ACC112 (cell line): ENCODE measurements around the gene TRAP1.

Experiments
- H2AFZ ChIP-seq: fragments of 200-600 bp; sonication (generic); one replicate; pipeline ENCODE4 v1.6.0; 2017; ENCODE audit warnings: antibody characterized with exemption, low read length; ENCODE audit not compliant: unreplicated experiment
- H3K27ac ChIP-seq: fragments of 200-600 bp; sonication (generic); 2 replicates; pipeline ENCODE4 v1.5.1; 2014; ENCODE audit warnings: low read depth, mild to moderate bottlenecking, antibody characterized with exemption, low read length, moderate library complexity
- H3K27me3 ChIP-seq: fragments of 200-600 bp; sonication (generic); 2 replicates; pipeline ENCODE4 v1.6.1; 2014; ENCODE audit warnings: mild to moderate bottlenecking, antibody characterized with exemption, low read length, moderate library complexity, mixed read lengths; ENCODE audit not compliant: insufficient read depth
- H3K36me3 ChIP-seq: fragments of 200-600 bp; sonication (generic); 2 replicates; pipeline ENCODE4 v1.6.1; 2016; ENCODE audit warnings: mild to moderate bottlenecking, antibody characterized with exemption, low read length, moderate library complexity, mixed read lengths; ENCODE audit not compliant: insufficient read depth
- H3K4me1 ChIP-seq: fragments of 200-600 bp; sonication (generic); one replicate; pipeline ENCODE4 v1.6.1; 2016; ENCODE audit warnings: low read length, mixed read lengths; ENCODE audit not compliant: insufficient read depth, unreplicated experiment, control insufficient read depth
- H3K4me3 ChIP-seq: fragments of 200-600 bp; sonication (generic); 2 replicates; pipeline ENCODE4 v1.5.1; 2014; ENCODE audit warnings: mild to moderate bottlenecking, low read depth, low read length
- H3K79me2 ChIP-seq: fragments of 200-600 bp; sonication (generic); one replicate; pipeline ENCODE4 v1.6.0; 2016; ENCODE audit warnings: low read length; ENCODE audit not compliant: control insufficient read depth, unreplicated experiment, insufficient read depth

Gene TRAP1

GRCh38 chr16:3638916-3639644, 78.2 kb downstream of the TRAP1 start:
- H3K79me2 ChIP-seq, result peaks cover 8% of the 10 kb centered on the region
- no peak overlapping the region for H3K27ac ChIP-seq

GRCh38 chr16:3637371-3637923, 79.9 kb downstream of the TRAP1 start:
- Histone ChIP-seq H3K27me3 (no peaks in the 10 kb centered on the region), H3K4me1 (peaks cover 3% of the 10 kb centered on the region), H3K27ac (no peak overlapping the region), H3K4me3 (no peak overlapping the region), H3K36me3 (no peaks in the 10 kb centered on the region), H2AFZ (no peak overlapping the region), H3K79me2 (peaks cover 8% of the 10 kb centered on the region)

More at GRCh38 chr16:3638916-3639644, 78.2 kb downstream of the TRAP1 start:
- H3K4me1 ChIP-seq, result peaks cover 3% of the 10 kb centered on the region
- no peak overlapping the region for H2AFZ ChIP-seq
- H3K4me3 ChIP-seq, result no peak overlapping the region
- H3K27me3 ChIP-seq, result no peaks in the 10 kb centered on the region
- H3K36me3 ChIP-seq, result no peaks in the 10 kb centered on the region

- Histone ChIP-seq H3K27me3 (no peaks in the 10 kb centered on the region), H3K4me1 (peaks cover 7% of the 10 kb centered on the region), H3K4me3 (no peak overlapping the region), H2AFZ (no peak overlapping the region), H3K79me2 (no peaks in the 10 kb centered on the region), H3K27ac (no peak overlapping the region), H3K36me3 (no peaks in the 10 kb centered on the region)
Measured at GRCh38 chr16:3625911-3626732, 91.2 kb downstream of the TRAP1 start.

GRCh38 chr16:3625331-3625730, 92.0 kb downstream of the TRAP1 start:
- Histone ChIP-seq H3K36me3 (no peaks in the 10 kb centered on the region), H3K4me1 (peaks cover 7% of the 10 kb centered on the region), H3K4me3 (no peak overlapping the region), H3K27ac (no peak overlapping the region), H3K79me2 (no peaks in the 10 kb centered on the region), H3K27me3 (no peaks in the 10 kb centered on the region), H2AFZ (no peak overlapping the region)

- no peak overlapping the region for H2AFZ ChIP-seq
- H3K4me3 ChIP-seq, result no peak overlapping the region
- H3K79me2 ChIP-seq, result no peaks in the 10 kb centered on the region
- peaks cover 9% of the 10 kb centered on the region for H3K4me1 ChIP-seq
- no peaks in the 10 kb centered on the region for H3K27me3 ChIP-seq
- no peak overlapping the region for H3K27ac ChIP-seq
- H3K36me3 ChIP-seq, result no peaks in the 10 kb centered on the region
Measured at GRCh38 chr16:3623642-3624041, 93.7 kb downstream of the TRAP1 start.

- no peaks in the 10 kb centered on the region for H3K27me3 ChIP-seq
- no peak overlapping the region for H2AFZ ChIP-seq
- H3K4me3 ChIP-seq, result no peak overlapping the region
- H3K4me1 ChIP-seq, result peaks cover 4% of the 10 kb centered on the region
- H3K27ac ChIP-seq, result no peak overlapping the region
- peaks cover 13% of the 10 kb centered on the region; the same call in 1 of the 2 replicates for H3K36me3 ChIP-seq
- peaks cover 25% of the 10 kb centered on the region for H3K79me2 ChIP-seq
Measured at GRCh38 chr16:3618769-3619141, 98.6 kb downstream of the TRAP1 start.

GRCh38 chr16:3612510-3613466, 104.5 kb downstream of the TRAP1 start:
- peak overlapping the region; percentile 58 for H2AFZ ChIP-seq
- H3K79me2 ChIP-seq, result peaks cover 44% of the 10 kb centered on the region

GRCh38 chr16:3611146-3611975, 106.0 kb downstream of the TRAP1 start, which contains the start of gene SLX4:
SLX4 (minus strand) TSS chr16:3611606; CDS start chr16:3608964, 2,642 bp downstream.
- Histone ChIP-seq H3K4me3 (peak within 1 kb of the TSS; percentile 84), H3K4me1 (peaks cover 15% of the 10 kb centered on the region), H3K79me2 (peaks cover 39% of the 10 kb centered on the region), H3K27me3 (no peaks in the 10 kb centered on the region), H2AFZ (peak within 1 kb of the TSS; percentile 58), H3K27ac (no peak within 1 kb of the TSS), H3K36me3 (peaks cover 10% of the 10 kb centered on the region; the same call in 1 of the 2 replicates)

More at GRCh38 chr16:3612510-3613466, 104.5 kb downstream of the TRAP1 start:
- peaks cover 13% of the 10 kb centered on the region; the same call in 1 of the 2 replicates for H3K36me3 ChIP-seq
- no peak overlapping the region for H3K27ac ChIP-seq
- peaks cover 15% of the 10 kb centered on the region for H3K4me1 ChIP-seq
- no peaks in the 10 kb centered on the region for H3K27me3 ChIP-seq
- H3K4me3 ChIP-seq, result peak overlapping the region; percentile 84

GRCh38 chr16:3610698-3611145, 106.6 kb downstream of the TRAP1 start:
- Histone ChIP-seq H2AFZ (peak overlapping the region; percentile 51), H3K4me3 (peak overlapping the region; percentile 84), H3K4me1 (peaks cover 15% of the 10 kb centered on the region), H3K36me3 (peaks cover 7% of the 10 kb centered on the region; the same call in 1 of the 2 replicates), H3K79me2 (peaks cover 35% of the 10 kb centered on the region), H3K27ac (no peak overlapping the region), H3K27me3 (no peaks in the 10 kb centered on the region)
